MM.1S (cell line): Measurements from ENCODE around the gene ZNF774.
"Not testable (repeated sequence)": the region's sequence is repeated elsewhere in the genome, so short reads cannot be mapped to it uniquely, and the experiment has no call there.

Experiments used
- DNase-seq: peaks from one replicate; pipeline ENCODE4 v3.0.0-alpha.2; 2015
- H2AFZ ChIP-seq: fragments of 300-600 bp; sonication (generic); 2 replicates; pipeline ENCODE4 v1.6.0; 2016; ENCODE audit warnings: antibody characterized with exemption, low read length
- H3F3A ChIP-seq: fragments of 300-600 bp; sonication (generic); 2 replicates; pipeline ENCODE4 v1.6.1; 2016; ENCODE audit warnings: mild to moderate bottlenecking, antibody characterized with exemption, low read length, moderate library complexity, mixed read lengths; ENCODE audit not compliant: insufficient read depth
- H3K27ac ChIP-seq: fragments of 300-600 bp; sonication (generic); 2 replicates; pipeline ENCODE4 v1.5.1; 2016; ENCODE audit warnings: mild to moderate bottlenecking, low read length
- H3K27me3 ChIP-seq: fragments of 300-600 bp; sonication (generic); replicated peaks from 2 replicates; pipeline ENCODE4 v1.6.0; 2016; ENCODE audit warnings: low read length; ENCODE audit not compliant: insufficient read depth
- H3K36me3 ChIP-seq: fragments of 300-600 bp; sonication (generic); replicated peaks from 2 replicates; pipeline ENCODE4 v1.6.1; 2016; ENCODE audit warnings: mild to moderate bottlenecking, low read length, mixed read lengths; ENCODE audit not compliant: insufficient read depth
- H3K4me1 ChIP-seq: fragments of 300-600 bp; sonication (generic); 2 replicates; pipeline ENCODE4 v1.6.1; 2016; ENCODE audit warnings: low read length, mixed read lengths
- H3K4me2 ChIP-seq: fragments of 300-600 bp; sonication (generic); 2 replicates; pipeline ENCODE4 v1.6.0; 2016; ENCODE audit warnings: low read depth, low read length
- H3K4me3 ChIP-seq: fragments of 300-600 bp; sonication (generic); 2 replicates; pipeline ENCODE4 v1.5.1; 2016; ENCODE audit warnings: low read length, mixed read lengths
- H3K79me2 ChIP-seq: fragments of 300-600 bp; sonication (generic); 2 replicates; pipeline ENCODE4 v1.6.1; 2016; ENCODE audit warnings: mixed run types, low read length, mixed read lengths
- H3K9ac ChIP-seq: fragments of 300-600 bp; sonication (generic); 2 replicates; pipeline ENCODE4 v1.6.1; 2016; ENCODE audit warnings: low read length, mixed read lengths
- H3K9me2 ChIP-seq: fragments of 300-600 bp; sonication (generic); replicated peaks from 2 replicates; pipeline ENCODE4 v1.6.1; 2016; ENCODE audit warnings: mild to moderate bottlenecking, low read length, mixed read lengths; ENCODE audit not compliant: insufficient read depth
- H3K9me3 ChIP-seq: fragments of 300-600 bp; sonication (generic); replicated peaks from 2 replicates; pipeline ENCODE4 v1.6.1; 2016; ENCODE audit warnings: mild to moderate bottlenecking, low read length, mixed read lengths; ENCODE audit not compliant: insufficient read depth
- H4K20me1 ChIP-seq: fragments of 300-600 bp; sonication (generic); 2 replicates; pipeline ENCODE4 v1.6.1; 2016; ENCODE audit warnings: mild to moderate bottlenecking, low read length, moderate library complexity, mixed read lengths; ENCODE audit not compliant: insufficient read depth
- EZH2 ChIP-seq: fragments of 300-600 bp; sonication (generic); optimal IDR thresholded peaks from 2 replicates; pipeline ENCODE3; 2017; ENCODE audit warnings: low read depth, mild to moderate bottlenecking, antibody characterized with exemption, low read length, mixed read lengths
- EZH2phosphoT487 ChIP-seq: fragments of 300-600 bp; sonication (generic); IDR thresholded peaks from 2 replicates; pipeline ENCODE4 v1.6.1; 2018; ENCODE audit warnings: antibody characterized with exemption, low read length
- TF ChIP-seq, protein P1 (sequence below): fragments of 300-600 bp; sonication (generic); IDR thresholded peaks from 2 replicates; pipeline ENCODE4 v1.5.1; 2016; ENCODE audit warnings: antibody characterized with exemption, low read length, mixed read lengths

ZNF774 gene

DNA sequence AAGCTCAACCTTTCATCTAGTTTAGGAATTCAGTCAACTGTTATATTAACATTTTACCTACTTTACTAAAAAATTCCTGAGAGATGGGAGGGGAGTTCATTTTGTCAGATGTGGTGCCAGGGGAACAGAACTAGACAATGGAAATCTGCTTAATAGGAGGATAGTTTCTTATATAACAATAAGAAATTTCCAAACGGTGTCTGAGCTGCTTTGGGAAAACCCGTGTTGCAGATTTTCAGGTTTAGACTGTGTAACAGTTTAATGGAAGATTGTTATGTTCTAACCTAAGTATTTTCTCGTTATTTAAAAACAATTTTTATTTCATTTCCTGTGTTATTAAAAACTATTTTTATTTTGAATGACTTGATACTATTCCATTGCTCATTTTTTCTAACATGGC, 55.3 kb downstream of the ZNF774 start:
- no peak overlapping the region for H3K9ac ChIP-seq
- no peaks in the 10 kb centered on the region for H3K9me2 ChIP-seq
- H3K27me3 ChIP-seq: no peaks in the 10 kb centered on the region
- H3K4me3 ChIP-seq: no peak overlapping the region
- peaks cover 87% of the 10 kb centered on the region for H3K79me2 ChIP-seq
- H3K4me2 ChIP-seq: no peak overlapping the region
- no peak overlapping the region for H2AFZ ChIP-seq
- no peaks in the 10 kb centered on the region; the same call in 1 of the 2 replicates for H4K20me1 ChIP-seq
- no peak overlapping the region for H3K27ac ChIP-seq
- H3K9me3 ChIP-seq: no peaks in the 10 kb centered on the region
- no peaks in the 10 kb centered on the region for H3F3A ChIP-seq
- no peak for DNase-seq
- H3K4me1 ChIP-seq: peaks cover 3% of the 10 kb centered on the region
- H3K36me3 ChIP-seq: no peaks in the 10 kb centered on the region
- TF ChIP-seq, protein P1, sequence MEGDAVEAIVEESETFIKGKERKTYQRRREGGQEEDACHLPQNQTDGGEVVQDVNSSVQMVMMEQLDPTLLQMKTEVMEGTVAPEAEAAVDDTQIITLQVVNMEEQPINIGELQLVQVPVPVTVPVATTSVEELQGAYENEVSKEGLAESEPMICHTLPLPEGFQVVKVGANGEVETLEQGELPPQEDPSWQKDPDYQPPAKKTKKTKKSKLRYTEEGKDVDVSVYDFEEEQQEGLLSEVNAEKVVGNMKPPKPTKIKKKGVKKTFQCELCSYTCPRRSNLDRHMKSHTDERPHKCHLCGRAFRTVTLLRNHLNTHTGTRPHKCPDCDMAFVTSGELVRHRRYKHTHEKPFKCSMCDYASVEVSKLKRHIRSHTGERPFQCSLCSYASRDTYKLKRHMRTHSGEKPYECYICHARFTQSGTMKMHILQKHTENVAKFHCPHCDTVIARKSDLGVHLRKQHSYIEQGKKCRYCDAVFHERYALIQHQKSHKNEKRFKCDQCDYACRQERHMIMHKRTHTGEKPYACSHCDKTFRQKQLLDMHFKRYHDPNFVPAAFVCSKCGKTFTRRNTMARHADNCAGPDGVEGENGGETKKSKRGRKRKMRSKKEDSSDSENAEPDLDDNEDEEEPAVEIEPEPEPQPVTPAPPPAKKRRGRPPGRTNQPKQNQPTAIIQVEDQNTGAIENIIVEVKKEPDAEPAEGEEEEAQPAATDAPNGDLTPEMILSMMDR: no peak
- TF ChIP-seq EZH2phosphoT487: no peak
- no peak for TF ChIP-seq EZH2

DNA sequence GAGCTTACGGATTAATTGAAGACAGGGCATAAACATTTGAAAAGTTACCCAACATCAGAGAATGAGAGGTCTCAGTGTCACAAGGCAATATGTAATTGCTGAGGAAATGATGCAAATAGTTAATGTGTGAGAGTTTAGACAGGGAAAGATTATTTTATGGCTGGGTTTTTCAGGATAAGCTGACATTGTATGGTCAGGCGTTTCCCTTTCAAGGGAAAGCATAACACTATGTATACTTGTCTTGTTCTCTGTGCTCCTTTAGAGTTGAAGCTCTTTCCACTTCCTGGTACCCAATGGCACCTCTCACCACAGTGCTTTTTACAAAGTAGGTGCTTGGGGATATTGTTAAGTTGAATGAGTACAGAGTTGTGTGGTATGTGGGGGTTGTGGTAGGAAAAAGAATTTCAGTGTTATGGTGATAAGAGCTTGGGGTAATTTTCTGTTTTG, 55.8 kb downstream of the ZNF774 start:
- H3K4me1 ChIP-seq: peaks cover 9% of the 10 kb centered on the region
- no peaks in the 10 kb centered on the region for H3K27me3 ChIP-seq
- H3K9me3 ChIP-seq: no peaks in the 10 kb centered on the region
- H3K4me2 ChIP-seq: no peak overlapping the region
- no peaks in the 10 kb centered on the region; the same call in 1 of the 2 replicates for H4K20me1 ChIP-seq
- H2AFZ ChIP-seq: no peak overlapping the region
- no peaks in the 10 kb centered on the region for H3F3A ChIP-seq
- H3K36me3 ChIP-seq: no peaks in the 10 kb centered on the region
- no peak for TF ChIP-seq EZH2
- no peak for TF ChIP-seq EZH2phosphoT487
- TF ChIP-seq, protein P1: no peak
- H3K79me2 ChIP-seq: peaks cover 87% of the 10 kb centered on the region
- H3K27ac ChIP-seq: no peak overlapping the region
- H3K9me2 ChIP-seq: no peaks in the 10 kb centered on the region
- DNase-seq: no peak
- no peak overlapping the region for H3K4me3 ChIP-seq
- H3K9ac ChIP-seq: no peak overlapping the region

DNA sequence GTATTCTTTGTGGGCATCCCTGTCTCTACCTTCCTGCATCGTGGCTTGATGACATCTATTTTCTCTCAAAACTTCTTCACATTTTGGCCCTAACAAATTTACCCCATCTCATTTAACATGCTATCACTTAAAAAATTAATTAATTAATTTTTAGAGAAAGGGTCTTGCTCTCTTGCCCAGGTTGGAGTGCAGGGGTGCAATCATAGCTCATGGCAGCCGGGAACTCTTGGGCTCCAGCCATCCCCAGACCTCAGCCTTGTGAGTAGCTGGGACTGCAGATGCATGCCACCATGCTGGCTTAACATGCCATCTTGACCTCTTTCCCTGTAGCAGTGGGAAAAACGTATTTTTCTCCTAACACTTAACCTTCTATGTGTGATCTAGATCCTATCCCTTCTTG, 56.6 kb downstream of the ZNF774 start:
- peaks cover 87% of the 10 kb centered on the region for H3K79me2 ChIP-seq
- H3K36me3 ChIP-seq: no peaks in the 10 kb centered on the region
- DNase-seq: no peak
- no peak overlapping the region for H3K27ac ChIP-seq
- H2AFZ ChIP-seq: no peak overlapping the region
- H3K9me2 ChIP-seq: no peaks in the 10 kb centered on the region
- H4K20me1 ChIP-seq: no peaks in the 10 kb centered on the region; the same call in 1 of the 2 replicates
- no peak for TF ChIP-seq EZH2phosphoT487
- no peak overlapping the region for H3K9ac ChIP-seq
- peaks cover 12% of the 10 kb centered on the region for H3K4me1 ChIP-seq
- H3K4me3 ChIP-seq: no peak overlapping the region
- no peaks in the 10 kb centered on the region for H3K27me3 ChIP-seq
- H3F3A ChIP-seq: no peaks in the 10 kb centered on the region
- H3K9me3 ChIP-seq: no peaks in the 10 kb centered on the region
- H3K4me2 ChIP-seq: no peak overlapping the region

DNA sequence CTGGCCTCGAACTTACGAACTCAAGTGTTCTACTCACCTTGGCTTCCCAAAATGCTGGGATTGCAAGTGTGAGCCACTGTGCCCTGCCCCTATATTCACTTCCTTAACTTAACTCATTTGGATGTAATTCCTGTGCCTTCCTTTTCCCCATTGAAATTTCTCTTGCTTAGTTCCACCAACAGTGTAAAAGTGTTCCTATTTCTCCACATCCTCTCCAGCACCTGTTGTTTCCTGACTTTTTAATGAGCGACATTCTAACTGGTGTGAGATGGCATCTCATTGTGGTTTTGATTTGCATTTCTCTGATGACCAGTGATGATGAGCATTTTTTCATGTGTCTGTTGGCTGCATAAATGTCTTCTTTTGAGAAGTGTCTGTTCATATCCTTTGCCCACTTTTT, 57.5 kb downstream of the ZNF774 start:
- H3K9me2 ChIP-seq, H3K27me3 ChIP-seq, H2AFZ ChIP-seq, DNase-seq, H4K20me1 ChIP-seq, H3K9ac ChIP-seq, H3K9me3 ChIP-seq, H3K27ac ChIP-seq, H3K36me3 ChIP-seq, H3K4me3 ChIP-seq, H3F3A ChIP-seq, H3K4me2 ChIP-seq: not testable (repeated sequence)
- Histone ChIP-seq H3K79me2 (peaks cover 86% of the 10 kb centered on the region), H3K4me1 (peaks cover 12% of the 10 kb centered on the region)

DNA sequence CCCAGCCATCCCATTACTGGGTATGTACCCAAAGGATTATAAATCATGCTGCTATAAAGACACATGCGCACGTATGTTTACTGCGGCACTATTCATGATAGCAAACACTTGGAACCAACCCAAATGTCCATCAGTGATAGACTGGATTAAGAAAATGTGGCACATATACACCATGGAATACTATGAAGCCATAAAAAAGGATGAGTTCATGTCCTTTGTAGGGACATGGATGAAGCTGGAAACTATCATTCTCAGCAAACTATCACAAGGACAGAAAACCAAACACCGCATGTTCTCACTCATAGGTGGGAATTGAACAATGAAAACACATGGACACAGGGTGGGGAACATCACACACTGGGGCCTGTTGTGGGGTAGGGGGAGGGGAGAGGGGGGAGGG, 58.2 kb downstream of the ZNF774 start:
- not testable (repeated sequence) for H3K9me2 ChIP-seq, H3K9ac ChIP-seq, H3K27ac ChIP-seq, H3K27me3 ChIP-seq, H3K9me3 ChIP-seq, H3F3A ChIP-seq, H2AFZ ChIP-seq, H3K4me3 ChIP-seq, H3K4me2 ChIP-seq, H3K36me3 ChIP-seq, DNase-seq, H4K20me1 ChIP-seq
- Histone ChIP-seq H3K4me1 (peaks cover 12% of the 10 kb centered on the region), H3K79me2 (peaks cover 86% of the 10 kb centered on the region)
